HUES48 (cell line): Measurements from ENCODE around the gene OAS2.
"Not testable (repeated sequence)": the region's sequence is repeated elsewhere in the genome, so short reads cannot be mapped to it uniquely, and the experiment has no call there.

Source experiments
- H3K27ac ChIP-seq: one replicate; pipeline ENCODE4 v1.7.0; 2013; ENCODE audit warnings: low read depth, low read length, inconsistent platforms
- H3K27me3 ChIP-seq: 2 replicates; pipeline ENCODE4 v1.6.1; 2013; ENCODE audit warnings: mild to moderate bottlenecking, low read length; ENCODE audit not compliant: control insufficient read depth, insufficient read depth
- H3K36me3 ChIP-seq: 2 replicates; pipeline ENCODE4 v1.6.1; 2013; ENCODE audit warnings: low read length; ENCODE audit not compliant: control insufficient read depth, insufficient read depth
- H3K4me1 ChIP-seq: 2 replicates; pipeline ENCODE4 v1.6.1; 2013; ENCODE audit warnings: mild to moderate bottlenecking, low read length; ENCODE audit not compliant: control insufficient read depth, insufficient read depth
- H3K4me3 ChIP-seq: 2 replicates; pipeline ENCODE4 v1.5.1; 2013; ENCODE audit warnings: mild to moderate bottlenecking, low read depth, low read length
- H3K9ac ChIP-seq: 2 replicates; pipeline ENCODE4 v1.6.1; 2013; ENCODE audit warnings: mild to moderate bottlenecking, low read depth, low read length, moderate library complexity
- H3K9me3 ChIP-seq: 2 replicates; pipeline ENCODE4 v1.6.1; 2013; ENCODE audit warnings: low read length; ENCODE audit not compliant: control insufficient read depth, insufficient read depth

The OAS2 gene

DNA sequence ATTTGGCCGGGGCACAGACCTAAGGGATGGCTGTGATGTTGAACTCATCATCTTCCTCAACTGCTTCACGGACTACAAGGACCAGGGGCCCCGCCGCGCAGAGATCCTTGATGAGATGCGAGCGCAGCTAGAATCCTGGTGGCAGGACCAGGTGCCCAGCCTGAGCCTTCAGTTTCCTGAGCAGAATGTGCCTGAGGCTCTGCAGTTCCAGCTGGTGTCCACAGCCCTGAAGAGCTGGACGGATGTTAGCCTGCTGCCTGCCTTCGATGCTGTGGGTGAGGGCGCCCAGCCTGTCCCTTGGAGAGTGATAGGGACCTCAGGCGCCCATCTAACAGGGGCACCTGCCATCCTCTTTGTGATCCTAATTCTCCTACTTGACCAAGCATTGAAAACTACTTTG lies 27.6 kb upstream of the OAS2 start:
- H3K36me3 ChIP-seq: no peaks in the 10 kb centered on the region
- no peaks in the 10 kb centered on the region for H3K27me3 ChIP-seq
- H3K27ac ChIP-seq: no peak overlapping the region
- no peaks in the 10 kb centered on the region for H3K4me1 ChIP-seq
- no peaks in the 10 kb centered on the region for H3K9me3 ChIP-seq
- no peak overlapping the region for H3K4me3 ChIP-seq
- H3K9ac ChIP-seq: no peak overlapping the region

DNA sequence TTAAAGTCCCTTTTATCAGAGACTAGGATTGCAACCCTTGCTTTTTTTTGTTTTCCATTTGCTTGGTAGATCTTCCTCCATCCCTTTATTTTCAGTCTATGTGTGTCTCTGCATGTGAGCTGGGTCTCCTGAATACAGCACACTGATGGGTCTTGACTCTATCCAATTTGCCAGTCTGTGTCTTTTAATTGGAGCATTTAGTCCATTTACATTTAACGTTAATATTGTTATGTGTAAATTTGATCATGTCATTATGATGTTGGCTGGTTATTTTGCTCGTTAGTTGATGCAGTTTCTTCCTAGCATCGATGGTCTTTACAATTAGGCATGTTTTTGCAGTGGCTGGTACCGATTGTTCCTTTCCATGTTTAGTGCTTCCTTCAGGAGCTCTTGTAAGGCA lies 21.2 kb upstream of the OAS2 start:
- H3K4me3 ChIP-seq, H3K27me3 ChIP-seq: not testable (repeated sequence)
- H3K9me3 ChIP-seq: peaks cover 18% of the 10 kb centered on the region

DNA sequence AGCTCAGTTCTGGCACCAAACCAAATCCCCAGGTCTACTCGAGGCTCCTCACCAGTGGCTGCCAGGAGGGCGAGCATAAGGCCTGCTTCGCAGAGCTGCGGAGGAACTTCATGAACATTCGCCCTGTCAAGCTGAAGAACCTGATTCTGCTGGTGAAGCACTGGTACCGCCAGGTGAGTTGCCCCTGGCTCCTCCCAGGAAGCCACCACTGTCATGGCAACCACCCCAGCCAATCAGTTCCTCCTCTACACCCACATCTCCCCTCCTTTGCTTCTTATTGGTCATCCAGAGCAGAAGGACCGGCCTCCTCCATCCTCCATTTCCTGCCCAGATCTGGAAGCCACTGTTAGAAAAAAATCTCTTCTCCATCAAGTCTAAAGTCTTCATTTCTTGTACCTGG lies 17.2 kb upstream of the OAS2 start:
- Histone ChIP-seq H3K9ac (no peak overlapping the region), H3K4me3 (no peak overlapping the region), H3K4me1 (no peaks in the 10 kb centered on the region), H3K27ac (no peak overlapping the region), H3K27me3 (no peaks in the 10 kb centered on the region), H3K9me3 (peaks cover 18% of the 10 kb centered on the region), H3K36me3 (no peaks in the 10 kb centered on the region)

More for the DNA sequence above, 21.2 kb upstream of the OAS2 start:
- H3K27ac ChIP-seq, H3K9ac ChIP-seq, H3K36me3 ChIP-seq, H3K4me1 ChIP-seq: not testable (repeated sequence)

DNA sequence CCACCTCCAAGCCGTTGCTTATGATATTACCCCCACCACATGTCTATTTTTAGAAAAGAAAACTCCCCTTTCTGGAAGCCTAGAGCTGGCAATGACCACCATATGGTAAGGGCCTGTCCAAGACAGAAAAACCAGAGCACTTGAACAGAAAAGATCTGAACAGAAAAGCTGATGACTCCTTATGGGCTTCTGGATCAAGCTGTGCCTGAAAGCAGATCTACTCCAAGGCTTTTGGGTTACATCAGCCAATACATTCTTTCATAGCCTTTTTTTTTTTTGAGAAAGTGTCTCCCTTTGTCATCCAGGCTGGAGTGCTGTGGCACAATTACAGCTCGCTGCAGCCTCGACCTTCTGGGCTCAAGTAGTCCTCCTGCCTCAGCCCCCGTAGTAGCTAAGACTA lies 16.8 kb upstream of the OAS2 start:
- Histone ChIP-seq H3K9me3 (peaks cover 18% of the 10 kb centered on the region), H3K36me3 (no peaks in the 10 kb centered on the region), H3K4me3 (no peak overlapping the region), H3K27me3 (no peaks in the 10 kb centered on the region), H3K27ac (no peak overlapping the region), H3K9ac (no peak overlapping the region), H3K4me1 (no peaks in the 10 kb centered on the region)

DNA sequence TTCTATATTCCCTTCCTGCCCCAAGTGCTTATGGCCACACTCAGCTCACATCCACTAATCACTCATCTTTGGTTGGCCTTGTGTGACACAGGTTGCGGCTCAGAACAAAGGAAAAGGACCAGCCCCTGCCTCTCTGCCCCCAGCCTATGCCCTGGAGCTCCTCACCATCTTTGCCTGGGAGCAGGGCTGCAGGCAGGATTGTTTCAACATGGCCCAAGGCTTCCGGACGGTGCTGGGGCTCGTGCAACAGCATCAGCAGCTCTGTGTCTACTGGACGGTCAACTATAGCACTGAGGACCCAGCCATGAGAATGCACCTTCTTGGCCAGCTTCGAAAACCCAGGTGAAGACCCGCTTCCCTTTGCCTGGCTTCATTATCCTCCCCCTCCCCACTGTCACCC lies 15.8 kb upstream of the OAS2 start:
- Histone ChIP-seq H3K9ac (no peak overlapping the region), H3K27me3 (no peaks in the 10 kb centered on the region), H3K4me3 (no peak overlapping the region), H3K27ac (no peak overlapping the region), H3K9me3 (peaks cover 18% of the 10 kb centered on the region), H3K36me3 (no peaks in the 10 kb centered on the region), H3K4me1 (no peaks in the 10 kb centered on the region)

DNA sequence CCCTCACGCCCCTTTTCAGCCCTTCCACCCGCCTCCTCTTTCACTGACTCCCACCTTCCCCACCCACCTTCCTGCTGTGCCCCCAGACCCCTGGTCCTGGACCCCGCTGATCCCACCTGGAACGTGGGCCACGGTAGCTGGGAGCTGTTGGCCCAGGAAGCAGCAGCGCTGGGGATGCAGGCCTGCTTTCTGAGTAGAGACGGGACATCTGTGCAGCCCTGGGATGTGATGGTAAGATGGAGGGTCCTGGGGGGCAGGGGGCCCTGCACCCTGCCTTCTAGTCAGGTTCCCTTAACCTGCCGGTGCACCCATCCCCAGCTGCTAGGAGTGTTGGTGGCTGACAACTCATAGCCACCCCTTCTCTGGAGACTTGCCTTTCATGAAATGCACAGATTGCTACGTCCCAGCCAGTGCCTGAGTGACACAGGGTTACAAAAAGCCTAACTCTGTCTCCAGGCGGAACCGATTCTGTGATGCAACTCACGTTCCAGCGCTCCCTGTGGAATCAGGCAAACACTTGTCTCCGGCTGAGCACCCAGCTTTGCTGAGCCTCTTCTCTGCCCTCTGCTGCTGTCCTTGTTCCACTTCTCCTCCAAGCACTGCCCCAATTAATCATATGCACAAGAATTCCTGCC lies 15.0 kb upstream of the OAS2 start:
- H3K27me3 ChIP-seq: no peaks in the 10 kb centered on the region
- no peak overlapping the region for H3K9ac ChIP-seq
- no peak overlapping the region for H3K27ac ChIP-seq
- H3K4me3 ChIP-seq: no peak overlapping the region
- no peaks in the 10 kb centered on the region for H3K36me3 ChIP-seq
- peaks cover 18% of the 10 kb centered on the region for H3K9me3 ChIP-seq
- no peaks in the 10 kb centered on the region for H3K4me1 ChIP-seq

DNA sequence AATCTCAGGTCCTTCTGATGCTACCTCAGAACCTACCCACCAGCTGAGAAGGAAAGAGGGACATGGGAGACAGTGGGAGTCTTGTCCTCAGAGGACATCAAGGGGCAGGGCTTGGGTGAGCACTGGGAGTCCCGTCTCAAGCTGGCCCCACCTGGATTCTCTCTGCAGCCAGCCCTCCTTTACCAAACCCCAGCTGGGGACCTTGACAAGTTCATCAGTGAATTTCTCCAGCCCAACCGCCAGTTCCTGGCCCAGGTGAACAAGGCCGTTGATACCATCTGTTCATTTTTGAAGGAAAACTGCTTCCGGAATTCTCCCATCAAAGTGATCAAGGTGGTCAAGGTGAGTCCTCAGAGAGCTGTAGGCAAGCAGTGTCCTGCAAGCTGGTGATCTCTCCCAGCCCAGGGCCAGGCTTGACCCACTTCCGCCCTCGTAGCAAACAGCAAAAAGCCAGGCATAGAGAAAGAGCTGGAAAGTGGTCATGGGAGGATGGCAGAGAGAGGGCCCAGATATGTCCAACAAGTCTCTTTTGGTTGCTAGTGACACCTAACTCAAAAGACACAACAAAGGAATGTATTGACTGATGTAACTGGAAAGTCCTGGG lies 14.2 kb upstream of the OAS2 start:
- Histone ChIP-seq H3K36me3 (no peaks in the 10 kb centered on the region), H3K27me3 (no peaks in the 10 kb centered on the region), H3K4me1 (no peaks in the 10 kb centered on the region), H3K9me3 (peaks cover 15% of the 10 kb centered on the region), H3K27ac (no peak overlapping the region), H3K9ac (no peak overlapping the region), H3K4me3 (no peak overlapping the region)

DNA sequence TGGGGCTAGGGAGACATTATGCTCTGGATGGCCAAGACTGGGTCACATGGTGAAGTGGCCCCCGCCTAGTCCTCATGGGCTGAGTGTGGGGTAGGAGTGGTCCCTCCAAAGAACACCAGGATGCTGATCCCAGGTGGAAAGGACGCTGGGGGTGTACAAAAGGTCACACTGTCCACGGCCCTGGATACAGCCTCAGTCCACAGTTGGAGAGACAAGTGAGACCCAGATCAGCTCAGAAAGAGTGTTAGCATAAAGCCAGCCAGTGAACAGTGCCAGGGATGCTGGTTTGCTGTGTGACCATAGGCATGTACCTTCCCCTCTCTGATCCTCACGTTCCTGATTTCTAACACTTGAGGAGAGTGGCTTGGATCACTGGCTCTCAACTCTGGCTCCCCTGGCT lies 13.4 kb upstream of the OAS2 start:
- no peak overlapping the region for H3K4me3 ChIP-seq
- no peak overlapping the region for H3K9ac ChIP-seq
- no peaks in the 10 kb centered on the region for H3K4me1 ChIP-seq
- H3K9me3 ChIP-seq: peaks cover 8% of the 10 kb centered on the region
- no peak overlapping the region for H3K27ac ChIP-seq
- no peaks in the 10 kb centered on the region for H3K27me3 ChIP-seq
- H3K36me3 ChIP-seq: no peaks in the 10 kb centered on the region

DNA sequence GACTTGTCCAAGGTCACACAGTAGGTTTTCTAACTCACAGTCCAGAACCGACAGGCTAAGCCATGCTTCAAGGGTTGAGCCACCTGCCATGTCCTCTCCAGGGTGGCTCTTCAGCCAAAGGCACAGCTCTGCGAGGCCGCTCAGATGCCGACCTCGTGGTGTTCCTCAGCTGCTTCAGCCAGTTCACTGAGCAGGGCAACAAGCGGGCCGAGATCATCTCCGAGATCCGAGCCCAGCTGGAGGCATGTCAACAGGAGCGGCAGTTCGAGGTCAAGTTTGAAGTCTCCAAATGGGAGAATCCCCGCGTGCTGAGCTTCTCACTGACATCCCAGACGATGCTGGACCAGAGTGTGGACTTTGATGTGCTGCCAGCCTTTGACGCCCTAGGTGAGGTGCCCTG lies 12.7 kb upstream of the OAS2 start:
- no peak overlapping the region for H3K9ac ChIP-seq
- no peaks in the 10 kb centered on the region for H3K36me3 ChIP-seq
- H3K4me3 ChIP-seq: no peak overlapping the region

DNA sequence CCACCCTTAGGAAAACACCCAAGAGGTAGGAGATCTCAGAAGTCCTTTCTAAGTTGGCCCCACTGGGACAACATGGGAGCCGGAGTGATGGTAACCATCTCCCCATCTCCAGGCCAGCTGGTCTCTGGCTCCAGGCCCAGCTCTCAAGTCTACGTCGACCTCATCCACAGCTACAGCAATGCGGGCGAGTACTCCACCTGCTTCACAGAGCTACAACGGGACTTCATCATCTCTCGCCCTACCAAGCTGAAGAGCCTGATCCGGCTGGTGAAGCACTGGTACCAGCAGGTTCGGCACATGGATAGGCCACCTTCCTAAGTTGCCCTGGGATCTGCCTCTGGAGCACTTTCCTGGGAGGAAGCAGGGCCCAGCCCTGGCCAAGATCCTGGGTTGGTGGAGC lies 11.0 kb upstream of the OAS2 start:
- H3K36me3 ChIP-seq: no peaks in the 10 kb centered on the region
- H3K9ac ChIP-seq: no peak overlapping the region
- no peak overlapping the region for H3K4me3 ChIP-seq
- no peaks in the 10 kb centered on the region for H3K4me1 ChIP-seq
- H3K27me3 ChIP-seq: no peaks in the 10 kb centered on the region
- H3K9me3 ChIP-seq: no peaks in the 10 kb centered on the region
- H3K27ac ChIP-seq: no peak overlapping the region

More for the DNA sequence above, 12.7 kb upstream of the OAS2 start:
- H3K27ac ChIP-seq: no peak overlapping the region
- no peaks in the 10 kb centered on the region for H3K4me1 ChIP-seq
- H3K27me3 ChIP-seq: no peaks in the 10 kb centered on the region
- H3K9me3 ChIP-seq: peaks cover 3% of the 10 kb centered on the region; the same call in 1 of the 2 replicates

DNA sequence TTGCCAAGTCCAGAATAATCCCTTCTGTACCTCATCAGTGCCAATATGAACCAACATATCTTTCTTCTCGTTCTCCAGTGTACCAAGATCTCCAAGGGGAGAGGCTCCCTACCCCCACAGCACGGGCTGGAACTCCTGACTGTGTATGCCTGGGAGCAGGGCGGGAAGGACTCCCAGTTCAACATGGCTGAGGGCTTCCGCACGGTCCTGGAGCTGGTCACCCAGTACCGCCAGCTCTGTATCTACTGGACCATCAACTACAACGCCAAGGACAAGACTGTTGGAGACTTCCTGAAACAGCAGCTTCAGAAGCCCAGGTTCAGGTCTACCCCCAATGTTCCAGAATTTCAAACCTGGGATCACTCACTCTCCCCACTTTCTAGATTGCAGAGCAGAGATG lies 10.5 kb upstream of the OAS2 start:
- Histone ChIP-seq H3K27me3 (no peaks in the 10 kb centered on the region), H3K9ac (no peak overlapping the region), H3K9me3 (no peaks in the 10 kb centered on the region), H3K36me3 (no peaks in the 10 kb centered on the region), H3K27ac (no peak overlapping the region), H3K4me1 (no peaks in the 10 kb centered on the region), H3K4me3 (no peak overlapping the region)
